GM12875 (cell line): Measurements from ENCODE around the gene KRT85.
"Not testable (repeated sequence)": the region's sequence is repeated elsewhere in the genome, so short reads cannot be mapped to it uniquely, and the experiment has no call there.

Experiments used
- H3K4me3 ChIP-seq: one replicate; pipeline ENCODE4 v1.5.1; 2011; ENCODE audit warnings: low read depth, low read length, control low read depth
- TF ChIP-seq, protein P1 (sequence below): IDR thresholded peaks from 2 replicates; pipeline ENCODE4 v1.5.1; 2011; ENCODE audit warnings: low read depth, mild to moderate bottlenecking, control low read depth, inconsistent platforms, low read length, moderate library complexity, borderline replicate concordance; ENCODE audit not compliant: insufficient read depth

The KRT85 gene

DNA sequence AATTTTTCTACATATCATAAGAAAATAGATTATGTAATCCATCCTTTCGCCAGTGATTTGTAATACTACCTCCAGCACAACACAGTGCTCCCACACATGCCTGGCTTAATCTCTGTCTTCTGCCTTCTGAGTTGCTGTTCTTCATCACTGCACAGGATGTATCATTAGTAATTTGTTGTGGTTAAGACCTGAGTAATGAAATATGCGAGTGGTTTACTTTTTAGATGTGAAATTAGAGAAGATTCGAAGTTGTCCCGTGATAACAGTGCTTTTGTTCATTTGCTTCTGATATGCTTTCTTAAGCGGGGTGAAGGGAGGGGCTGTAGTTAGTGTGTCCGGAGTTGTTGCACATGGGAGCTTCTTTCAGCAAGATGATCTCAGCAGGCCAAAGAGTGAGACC is 18.1 kb downstream of the KRT85 start:
- no peak overlapping the region for H3K4me3 ChIP-seq
- TF ChIP-seq, protein P1, sequence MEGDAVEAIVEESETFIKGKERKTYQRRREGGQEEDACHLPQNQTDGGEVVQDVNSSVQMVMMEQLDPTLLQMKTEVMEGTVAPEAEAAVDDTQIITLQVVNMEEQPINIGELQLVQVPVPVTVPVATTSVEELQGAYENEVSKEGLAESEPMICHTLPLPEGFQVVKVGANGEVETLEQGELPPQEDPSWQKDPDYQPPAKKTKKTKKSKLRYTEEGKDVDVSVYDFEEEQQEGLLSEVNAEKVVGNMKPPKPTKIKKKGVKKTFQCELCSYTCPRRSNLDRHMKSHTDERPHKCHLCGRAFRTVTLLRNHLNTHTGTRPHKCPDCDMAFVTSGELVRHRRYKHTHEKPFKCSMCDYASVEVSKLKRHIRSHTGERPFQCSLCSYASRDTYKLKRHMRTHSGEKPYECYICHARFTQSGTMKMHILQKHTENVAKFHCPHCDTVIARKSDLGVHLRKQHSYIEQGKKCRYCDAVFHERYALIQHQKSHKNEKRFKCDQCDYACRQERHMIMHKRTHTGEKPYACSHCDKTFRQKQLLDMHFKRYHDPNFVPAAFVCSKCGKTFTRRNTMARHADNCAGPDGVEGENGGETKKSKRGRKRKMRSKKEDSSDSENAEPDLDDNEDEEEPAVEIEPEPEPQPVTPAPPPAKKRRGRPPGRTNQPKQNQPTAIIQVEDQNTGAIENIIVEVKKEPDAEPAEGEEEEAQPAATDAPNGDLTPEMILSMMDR, result no peak

DNA sequence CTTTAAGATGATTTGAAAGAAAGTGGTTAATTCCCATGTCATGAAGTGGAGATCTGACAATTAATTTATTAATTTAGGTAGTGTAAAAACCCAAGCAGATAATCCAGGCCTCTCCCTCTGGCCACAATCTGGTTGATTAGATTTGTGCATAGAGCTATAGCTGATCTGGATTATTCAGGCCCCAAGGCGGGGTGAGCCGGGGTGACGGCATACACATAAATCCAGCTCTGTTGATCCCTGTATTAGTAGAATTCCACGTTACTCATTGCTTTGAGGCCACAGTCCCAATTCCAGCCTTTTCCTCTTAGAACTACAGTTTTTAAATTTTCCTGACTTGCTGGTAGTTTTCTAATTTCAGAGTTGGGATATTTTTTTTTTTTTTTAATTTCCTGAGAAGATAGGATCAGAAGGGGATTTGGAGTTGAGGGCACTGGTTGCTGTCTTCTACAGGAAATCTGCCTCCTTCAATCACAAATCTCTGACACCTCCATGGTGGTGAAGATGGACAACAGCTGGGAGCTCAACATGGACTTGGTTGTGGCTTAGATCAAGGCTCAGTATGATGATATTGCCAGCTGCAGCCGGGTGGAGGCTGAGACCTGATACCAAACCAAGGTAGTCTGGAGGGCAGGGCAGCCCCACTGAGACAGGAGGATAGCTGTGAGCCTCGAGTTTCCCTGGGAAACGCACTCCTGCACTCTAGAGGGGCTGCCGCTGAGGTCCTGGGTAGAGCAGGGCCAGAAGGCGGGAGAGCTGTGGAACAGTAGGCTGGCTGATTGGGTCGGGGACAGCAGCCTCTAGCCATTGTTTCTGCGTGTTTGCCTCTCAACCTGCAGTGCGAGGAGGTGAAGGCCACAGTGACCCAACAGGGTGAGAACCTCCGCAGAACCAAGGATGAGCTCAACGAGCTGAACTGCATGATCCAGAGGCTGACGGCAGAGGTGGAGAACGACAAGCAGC is 19.4 kb downstream of the KRT85 start:
- TF ChIP-seq, protein P1, result no peak
- no peak overlapping the region for H3K4me3 ChIP-seq

DNA sequence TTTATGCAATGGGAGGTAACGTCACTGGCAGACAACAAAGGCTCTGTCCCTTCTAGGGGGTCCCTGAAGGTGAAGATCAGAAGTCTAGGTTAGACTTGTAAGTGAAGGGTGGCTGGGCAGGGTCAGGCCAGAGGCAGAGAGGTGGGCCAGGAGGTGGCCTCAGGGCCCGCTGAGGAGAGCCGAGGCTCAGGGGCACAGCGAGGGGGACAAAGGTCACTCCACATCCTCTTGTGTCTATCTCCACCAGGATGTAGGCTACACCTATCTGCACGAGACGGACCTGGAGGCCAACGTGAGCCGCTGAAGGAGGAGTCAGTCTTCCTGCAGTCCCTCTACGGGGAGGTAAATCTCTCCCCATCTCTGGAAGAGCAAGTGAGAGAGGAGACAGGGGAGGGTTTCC is 20.3 kb downstream of the KRT85 start:
- TF ChIP-seq, protein P1, result no peak
- H3K4me3 ChIP-seq, result no peak overlapping the region

DNA sequence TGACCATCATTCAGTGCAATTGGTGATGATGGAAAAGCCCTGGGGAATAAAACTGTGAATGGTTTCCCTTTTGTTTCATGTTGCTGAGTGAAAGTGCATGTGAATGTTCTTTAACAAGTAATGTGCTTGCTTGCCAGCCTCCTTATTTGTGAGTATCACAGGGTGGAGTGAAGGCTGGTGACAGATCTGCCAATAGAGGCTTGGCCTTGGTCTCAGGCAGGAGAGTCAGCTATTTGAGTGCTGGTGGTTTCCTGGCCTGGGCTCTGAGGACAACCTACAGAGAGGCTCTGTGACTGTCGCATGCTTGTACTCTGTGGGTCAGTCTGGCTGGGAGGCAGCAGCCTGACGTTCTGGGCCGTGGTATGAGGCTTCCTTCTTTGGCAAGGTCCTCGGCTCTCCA is 20.7 kb downstream of the KRT85 start:
- TF ChIP-seq, protein P1, result no peak
- no peak overlapping the region for H3K4me3 ChIP-seq

DNA sequence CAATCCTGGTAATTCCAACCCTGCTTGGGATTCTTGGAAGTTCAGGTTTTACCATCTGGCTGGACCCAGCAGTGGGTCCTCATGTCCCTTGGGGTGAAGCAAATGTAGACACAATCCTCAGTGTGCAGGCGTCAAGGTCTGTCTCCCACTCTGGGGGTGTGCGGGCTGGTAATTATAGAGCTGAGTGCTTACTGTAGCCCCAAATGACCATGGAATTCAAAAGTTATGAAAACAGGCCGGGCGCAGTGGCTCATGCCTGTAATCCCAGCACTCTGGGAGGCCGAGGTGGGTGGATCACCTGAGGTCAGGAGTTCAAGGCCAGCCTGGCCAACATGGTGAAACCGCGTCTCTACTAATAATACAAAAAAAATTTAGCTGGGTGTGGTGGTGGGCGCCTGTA is 22.2 kb downstream of the KRT85 start:
- H3K4me3 ChIP-seq, result not testable (repeated sequence)

DNA sequence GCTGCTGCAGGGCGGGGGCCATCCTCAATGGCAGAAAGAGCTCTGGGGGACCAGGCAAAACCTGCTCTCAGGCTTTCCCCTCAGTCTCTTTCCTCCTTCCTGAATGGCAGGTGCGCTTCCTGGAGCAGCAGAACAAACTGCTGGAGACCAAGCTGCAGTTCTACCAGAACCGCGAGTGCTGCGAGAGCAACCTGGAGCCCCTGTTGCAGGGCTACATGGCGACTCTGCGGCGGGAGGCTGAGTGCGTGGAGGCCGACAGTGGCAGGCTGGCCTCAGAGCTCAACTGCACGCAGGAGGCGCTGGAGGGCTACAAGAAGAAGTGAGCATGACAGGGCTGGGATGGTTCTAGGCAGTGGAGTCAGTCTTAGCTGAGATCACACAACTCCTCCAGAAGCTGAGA is 23.2 kb downstream of the KRT85 start:
- TF ChIP-seq, protein P1, result no peak
- H3K4me3 ChIP-seq, result no peak overlapping the region

DNA sequence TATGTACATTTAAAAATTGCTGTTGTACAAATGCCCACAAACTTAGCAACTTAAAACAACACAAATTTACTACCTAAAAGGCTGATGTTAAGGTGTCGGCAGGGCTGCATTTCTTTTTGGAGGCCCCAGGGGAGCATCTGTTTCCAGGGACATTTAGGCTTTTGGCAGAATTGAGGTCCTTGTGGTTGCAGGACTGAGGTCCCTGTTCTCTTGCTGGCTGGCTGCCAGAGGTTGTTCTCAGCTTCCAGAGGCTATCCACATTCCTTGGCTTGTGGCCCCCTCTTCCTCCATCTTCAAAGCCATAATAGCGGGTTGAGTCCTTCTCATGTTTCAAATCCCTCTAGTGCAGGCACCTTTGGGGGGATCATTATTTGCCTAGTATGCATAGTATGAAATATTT is 23.7 kb downstream of the KRT85 start:
- H3K4me3 ChIP-seq, result no peak overlapping the region
- TF ChIP-seq, protein P1, result no peak
